Chondrocyte (in vitro differentiated cells): ENCODE data around the gene SNAPC4. TPM values are rescaled to one million over a fixed set of nuclear protein-coding genes. Genes with fewer than 3 reads are reported as not detected.

Source experiments
- DNase-seq: peaks from one replicate; pipeline ENCODE4 v3.0.0; 2021; ENCODE audit warnings: mixed read lengths, low spot score
- H3K27ac Mint-ChIP-seq: one replicate; pipeline ENCODE4 v1.8.0; 2021; ENCODE audit warnings: mild to moderate bottlenecking, moderate library complexity, mixed read lengths; ENCODE audit not compliant: unreplicated experiment
- H3K27me3 Mint-ChIP-seq: 2 replicates; pipeline ENCODE4 v1.8.0; 2021; ENCODE audit warnings: low read depth, mixed read lengths
- H3K36me3 Mint-ChIP-seq: 2 replicates; pipeline ENCODE4 v1.8.0; 2021; ENCODE audit warnings: low read depth, mixed read lengths
- H3K4me1 Mint-ChIP-seq: 2 replicates; pipeline ENCODE4 v1.8.0; 2021; ENCODE audit warnings: low read depth, mild to moderate bottlenecking, mixed read lengths
- H3K4me3 Mint-ChIP-seq: one replicate; pipeline ENCODE4 v1.8.0; 2021; ENCODE audit warnings: mild to moderate bottlenecking, moderate library complexity, mixed read lengths; ENCODE audit not compliant: unreplicated experiment
- H3K9me3 Mint-ChIP-seq: 2 replicates; pipeline ENCODE4 v1.8.0; 2021; ENCODE audit warnings: low read depth, mixed read lengths
- CTCF ChIP-seq: fragments of 200-600 bp; sonication (generic); IDR thresholded peaks from 2 replicates; pipeline ENCODE4 v1.5.0; 2021; ENCODE audit warnings: antibody characterized with exemption, mild to moderate bottlenecking, moderate library complexity
- total RNA-seq: library from RNA; stranded (reverse); gene quantifications from 3 replicates; pipeline ENCODE4 v1.2.1, GENCODE V29; 2021

Gene SNAPC4
- total RNA-seq, 1 donor from 2014 or later, result 7.9 TPM

DNA sequence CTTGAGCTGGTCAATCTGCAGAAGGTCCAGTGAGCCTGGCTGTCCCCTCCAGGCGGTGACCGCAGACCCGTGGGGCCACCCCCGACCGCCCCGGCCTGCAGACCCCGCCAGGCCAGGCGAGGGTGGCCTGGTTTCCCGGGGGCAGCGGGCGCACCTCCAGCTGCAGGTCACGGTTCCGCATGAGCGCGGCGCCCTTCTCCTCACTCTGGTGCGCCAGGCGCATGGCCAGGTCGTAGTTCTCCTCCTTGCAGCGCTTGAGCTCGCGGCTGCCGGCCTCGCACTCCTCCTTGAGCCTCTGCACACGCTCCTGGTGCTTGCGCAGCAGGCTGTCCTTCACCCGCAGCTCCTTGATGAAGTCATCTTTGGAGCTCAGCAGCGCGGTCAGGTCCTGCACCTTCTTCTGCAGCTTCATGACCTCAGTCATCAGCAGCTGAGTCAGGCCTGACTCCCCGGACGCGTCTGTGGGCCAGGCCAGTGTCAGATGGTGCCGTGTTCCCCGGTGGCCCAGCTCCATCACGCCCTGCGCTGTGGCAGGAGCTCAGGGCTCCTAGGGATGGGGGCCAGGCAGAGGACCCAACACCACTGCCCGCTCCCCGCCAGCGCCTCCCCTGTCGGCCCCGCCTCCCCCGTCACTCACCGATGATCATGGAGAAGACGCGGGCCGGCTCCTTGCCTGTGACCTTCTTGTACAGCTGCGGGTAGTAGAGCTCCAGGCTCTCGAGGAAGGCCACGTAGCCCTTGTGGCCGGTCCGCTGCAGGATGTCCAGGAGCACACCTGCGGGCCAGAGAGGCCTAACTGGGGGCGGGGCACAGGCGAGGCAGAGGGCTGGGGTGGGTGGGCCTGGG, 29.1 kb downstream of the SNAPC4 start:
- TF ChIP-seq CTCF, result no peak
- Mint-ChIP-seq H3K27me3 (no peaks in the 10 kb centered on the region), H3K4me3 (no peak overlapping the region), H3K9me3 (no peaks in the 10 kb centered on the region), H3K27ac (no peak overlapping the region), H3K4me1 (peaks cover 14% of the 10 kb centered on the region), H3K36me3 (no peaks in the 10 kb centered on the region)
- DNase-seq, result no peak

GRCh38 chr9:136370037-136370436, 29.9 kb downstream of the SNAPC4 start:
- Mint-ChIP-seq H3K27ac (no peak overlapping the region), H3K9me3 (no peaks in the 10 kb centered on the region), H3K36me3 (no peaks in the 10 kb centered on the region), H3K4me3 (no peak overlapping the region), H3K4me1 (peaks cover 14% of the 10 kb centered on the region), H3K27me3 (no peaks in the 10 kb centered on the region)
- no peak for DNase-seq
- no peak for TF ChIP-seq CTCF

DNA sequence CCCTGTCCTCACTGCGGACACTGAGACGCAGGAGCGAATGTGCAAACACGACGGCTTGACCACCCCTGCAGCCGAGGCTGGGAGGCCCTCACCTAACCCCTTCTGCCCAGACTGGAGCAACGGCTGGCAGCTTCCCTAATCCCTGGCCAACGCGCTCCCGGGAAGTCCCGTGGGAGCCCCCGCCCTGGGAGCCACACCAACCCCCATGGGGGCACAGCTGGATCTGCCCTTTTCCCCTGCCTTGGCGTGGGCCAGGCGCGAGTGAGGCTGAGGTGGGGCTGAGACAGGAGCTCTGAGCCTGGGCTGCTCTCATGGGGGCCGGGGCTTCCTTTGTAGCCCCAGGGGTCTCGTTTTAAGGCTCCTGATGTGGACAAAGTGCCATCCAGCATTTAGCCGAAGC, 31.8 kb downstream of the SNAPC4 start:
- no peaks in the 10 kb centered on the region for H3K36me3 Mint-ChIP-seq
- no peak overlapping the region for H3K27ac Mint-ChIP-seq
- no peak for DNase-seq
- peaks cover 15% of the 10 kb centered on the region for H3K4me1 Mint-ChIP-seq
- no peak overlapping the region for H3K4me3 Mint-ChIP-seq
- H3K27me3 Mint-ChIP-seq, result no peaks in the 10 kb centered on the region
- H3K9me3 Mint-ChIP-seq, result no peaks in the 10 kb centered on the region
- no peak for TF ChIP-seq CTCF

DNA sequence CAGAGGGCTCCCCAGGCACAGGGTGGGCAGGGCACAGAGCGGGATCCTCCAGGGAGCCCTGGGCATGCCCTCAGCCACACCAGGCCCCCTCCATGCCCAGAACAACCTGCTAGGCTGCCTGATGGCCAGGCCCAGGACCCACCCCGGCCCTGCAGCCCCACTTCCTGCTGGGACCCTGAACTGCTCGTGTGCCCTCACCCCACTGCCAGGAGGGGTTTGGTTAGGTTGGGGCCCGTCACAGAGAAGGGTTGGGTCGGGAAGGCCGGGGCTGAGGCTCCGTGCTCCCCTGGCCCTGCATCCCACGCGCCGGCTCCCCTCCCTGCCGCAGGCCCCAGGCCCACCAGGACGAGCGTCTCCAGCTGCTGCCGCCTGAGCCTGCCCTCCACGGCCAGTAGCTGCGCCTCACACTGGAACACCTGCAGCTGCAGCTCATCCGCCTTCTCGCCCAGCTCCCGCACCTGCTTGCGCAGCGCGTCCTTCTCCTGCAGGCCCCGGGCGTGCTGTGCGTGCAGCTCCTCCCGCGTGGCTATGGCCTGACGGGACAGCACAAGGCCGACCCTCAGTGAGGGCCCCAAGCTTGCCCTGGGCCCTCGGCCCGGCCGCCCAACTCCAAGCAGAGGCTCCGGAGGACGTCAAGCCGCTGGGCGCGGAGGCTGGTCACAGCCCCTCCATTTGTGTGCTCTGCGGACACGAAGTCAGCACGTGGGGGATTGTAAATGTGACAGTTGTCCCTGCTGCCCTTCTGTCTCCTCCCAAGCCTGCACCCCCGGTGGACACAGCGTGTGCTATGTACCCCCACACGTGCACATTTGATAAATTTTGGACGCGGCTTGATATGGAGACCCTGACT, 32.4 kb downstream of the SNAPC4 start:
- Mint-ChIP-seq H3K4me3 (no peak overlapping the region), H3K27ac (no peak overlapping the region), H3K4me1 (peaks cover 12% of the 10 kb centered on the region), H3K36me3 (no peaks in the 10 kb centered on the region), H3K27me3 (no peaks in the 10 kb centered on the region), H3K9me3 (no peaks in the 10 kb centered on the region)
- no peak for DNase-seq
- TF ChIP-seq CTCF, result no peak

DNA sequence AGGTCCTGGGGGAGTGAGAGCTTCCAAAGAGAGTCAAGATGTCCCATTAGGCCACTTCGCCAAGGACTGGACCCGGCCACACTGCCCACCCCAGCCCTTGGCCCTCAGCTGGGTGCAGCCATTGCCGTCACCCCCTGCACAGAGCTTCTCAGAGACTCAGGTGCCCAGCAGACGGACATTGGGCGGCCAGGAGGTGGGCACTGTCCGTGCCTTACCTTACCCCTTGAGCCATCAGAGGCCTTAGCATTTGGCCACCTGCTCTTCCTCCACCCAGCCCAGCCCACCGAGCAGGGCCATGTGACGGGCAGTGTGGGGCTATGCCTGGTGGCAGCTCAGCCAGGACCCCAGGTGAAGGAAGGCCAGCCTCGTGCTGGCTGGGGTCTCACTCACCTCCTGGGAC, 33.1 kb downstream of the SNAPC4 start:
- TF ChIP-seq CTCF, result no peak
- peaks cover 8% of the 10 kb centered on the region for H3K4me1 Mint-ChIP-seq
- H3K4me3 Mint-ChIP-seq, result no peak overlapping the region
- H3K27ac Mint-ChIP-seq, result no peak overlapping the region
- H3K36me3 Mint-ChIP-seq, result no peaks in the 10 kb centered on the region
- H3K9me3 Mint-ChIP-seq, result no peaks in the 10 kb centered on the region
- H3K27me3 Mint-ChIP-seq, result no peaks in the 10 kb centered on the region
- no peak for DNase-seq
